ENCODE results near the gene RIMBP2.

- TF ChIP-seq CTCF (IDR thresholded peaks at IDR 0.05; ENCODE audit: insufficient read depth, low read length) (no peak), REST (IDR thresholded peaks at IDR 0.05; ENCODE audit: insufficient replicate concordance, low read depth) (no peak), POLR2AphosphoS5 (IDR thresholded peaks at IDR 0.05; ENCODE audit: low read depth) (no peak), GABPA (IDR thresholded peaks at IDR 0.05; ENCODE audit: low read depth) (no peak)
Measured at GRCh38 chr12:130555221-130555620, 160.9 kb downstream of the RIMBP2 start.

Measured in HL-60 (cell line).